ENCODE results near the gene UCN2.

- TF ChIP-seq CTCF (conservative IDR thresholded peaks at IDR 0.05; ENCODE audit: low read depth, low read length) (no peak), EZH2 (IDR thresholded peaks at IDR 0.05; ENCODE audit: borderline replicate concordance, low read depth, low read length, poor library complexity, severe bottlenecking) (no peak)
These were observed 21.8 kb upstream of the UCN2 start for GRCh38 chr3:48585411-48585810.
